ENCODE results near the gene SNRK. TPM values are rescaled to one million over a fixed set of nuclear protein-coding genes. Genes with fewer than 3 reads are reported as not detected.

SNRK gene
- total RNA-seq, 1 experiment from 2014 or later, result 12.0 TPM

GRCh38 chr3:43388915-43389314 is 102.6 kb downstream of the SNRK start:
- Histone ChIP-seq H3K56ac (ENCODE audit: insufficient read length, low read depth, low read length) (no peak overlapping the region), H3K4ac (ENCODE audit: low read depth, low read length) (no peak overlapping the region), H2BK15ac (ENCODE audit: low read depth, low read length) (no peak overlapping the region), H2BK12ac (ENCODE audit: insufficient read length, low read depth, low read length) (no peak overlapping the region), H3K23me2 (ENCODE audit: insufficient read length, low read depth, low read length, poor library complexity, severe bottlenecking) (no peaks in the 10 kb centered on the region), H3K9ac (ENCODE audit: extremely low read depth, insufficient read length, low read length) (no peak overlapping the region), H3T11ph (ENCODE audit: low read length) (no peak overlapping the region), H2BK5ac (ENCODE audit: insufficient read length, low read length) (no peak overlapping the region), H3K27ac (ENCODE audit: insufficient read length, low read depth, low read length) (no peak overlapping the region), H3K4me1 (ENCODE audit: insufficient read depth, low read length) (peaks cover 4% of the 10 kb centered on the region; the same call in 1 of the 2 replicates), H4K20me1 (ENCODE audit: control insufficient read depth, insufficient read depth, insufficient read length) (no peaks in the 10 kb centered on the region), H3K9me3 (ENCODE audit: control insufficient read depth, low read depth, low read length) (no peaks in the 10 kb centered on the region), H4K8ac (replicated peaks; ENCODE audit: insufficient read length, low read depth, low read length) (no peak overlapping the region), H2BK120ac (ENCODE audit: low read depth, low read length, poor library complexity, severe bottlenecking) (no peak overlapping the region), H2AFZ (ENCODE audit: low read length) (no peak overlapping the region), H4K5ac (ENCODE audit: insufficient read length, low read depth, low read length) (no peak overlapping the region), H3K23ac (ENCODE audit: insufficient read length, low read depth, low read length) (no peak overlapping the region), H2BK20ac (ENCODE audit: low read depth, low read length, poor library complexity, severe bottlenecking) (no peak overlapping the region), H2AK5ac (ENCODE audit: insufficient read length, low read length) (no peak overlapping the region), H4K91ac (ENCODE audit: insufficient read length, low read depth, low read length) (no peak overlapping the region), H3K27me3 (ENCODE audit: insufficient read depth, low read length) (no peaks in the 10 kb centered on the region), H3K18ac (ENCODE audit: insufficient read length, low read depth, low read length) (no peak overlapping the region), H3K79me1 (ENCODE audit: insufficient read depth, low read depth, low read length, poor library complexity, severe bottlenecking) (no peaks in the 10 kb centered on the region), H3K14ac (ENCODE audit: insufficient read depth, low read length) (no peak overlapping the region), H3K79me2 (ENCODE audit: insufficient read depth, low read length) (no peaks in the 10 kb centered on the region), H3K4me2 (ENCODE audit: insufficient read depth, insufficient read length, low read length) (no peak overlapping the region)
- Mint-ChIP-seq H3K4me3 (no peak overlapping the region), H3K9me3 (peaks cover 8 to 10% of the 10 kb centered on the region in 2 experiments; a peak in 3 of 5 replicates), H3K36me3 (ENCODE audit: insufficient read depth in 1 of 3, low read depth in 3 of 3) (peaks cover 6 to 14% (median 9%) of the 10 kb centered on the region in 3 experiments; a peak in 6 of 7 replicates), H3K27me3 (ENCODE audit: low read depth) (no peaks in the 10 kb centered on the region), H3K4me1 (peaks cover 13 to 18% of the 10 kb centered on the region in 2 experiments), H3K27ac (no peak overlapping the region)
- TF ChIP-seq CTCF (conservative IDR thresholded peaks at IDR 0.05), result no peak
- DNase-seq, result no peak
